Stimulated activated naive CD4-positive, alpha-beta T cell (primary cell): ENCODE data around the gene ABCC1.
"Not testable (repeated sequence)": the region's sequence is repeated elsewhere in the genome, so short reads cannot be mapped to it uniquely, and the experiment has no call there.

Source experiments
- DNase-seq, 6 experiments: peaks; one replicate each; lab custom pipeline; 2025; lab: John Stamatoyannopoulos, UW

Gene ABCC1

GRCh38 chr16:16141141-16141540 is 191.7 kb downstream of the ABCC1 start:
- no peak for DNase-seq

GRCh38 chr16:16141784-16142396 is 192.5 kb downstream of the ABCC1 start:
- DNase-seq: no peak

- no peak for DNase-seq
These were observed 193.8 kb downstream of the ABCC1 start for GRCh38 chr16:16143038-16143763.

- DNase-seq: no peak
These were observed 194.5 kb downstream of the ABCC1 start for GRCh38 chr16:16143931-16144330.

GRCh38 chr16:16144416-16144815 is 195.0 kb downstream of the ABCC1 start:
- no peak for DNase-seq

- no peak for DNase-seq
These were observed 195.9 kb downstream of the ABCC1 start for GRCh38 chr16:16145286-16145685.

- no peak for DNase-seq
These were observed 197.2 kb downstream of the ABCC1 start for GRCh38 chr16:16146380-16147315.

- DNase-seq: no peak
These were observed 198.0 kb downstream of the ABCC1 start for GRCh38 chr16:16147316-16147999.

- not testable (repeated sequence) for DNase-seq
These were observed 198.7 kb downstream of the ABCC1 start for GRCh38 chr16:16148000-16148599.

- no peak for DNase-seq
These were observed 199.3 kb downstream of the ABCC1 start for GRCh38 chr16:16148755-16149154.

- no peak for DNase-seq
These were observed 200.3 kb downstream of the ABCC1 start for GRCh38 chr16:16149710-16150116.

GRCh38 chr16:16150117-16150877 is 200.9 kb downstream of the ABCC1 start:
- DNase-seq: no peak

GRCh38 chr16:16150878-16151152 is 201.4 kb downstream of the ABCC1 start:
- no peak for DNase-seq

- DNase-seq: no peak
These were observed 201.9 kb downstream of the ABCC1 start for GRCh38 chr16:16151315-16151714.

- DNase-seq: not testable (repeated sequence)
These were observed 203.6 kb downstream of the ABCC1 start for GRCh38 chr16:16153000-16153399.

- DNase-seq: no peak
These were observed 205.0 kb downstream of the ABCC1 start for GRCh38 chr16:16154281-16154951.

- no peak for DNase-seq
These were observed 205.8 kb downstream of the ABCC1 start for GRCh38 chr16:16155234-16155633.

- no peak for DNase-seq
These were observed 207.8 kb downstream of the ABCC1 start for GRCh38 chr16:16157166-16157565.

GRCh38 chr16:16158082-16158658 is 208.8 kb downstream of the ABCC1 start:
- DNase-seq: no peak

- no peak for DNase-seq
These were observed 209.4 kb downstream of the ABCC1 start for GRCh38 chr16:16158741-16159374.
